Measurements from ENCODE around the gene ARID3C.

The ARID3C gene

DNA sequence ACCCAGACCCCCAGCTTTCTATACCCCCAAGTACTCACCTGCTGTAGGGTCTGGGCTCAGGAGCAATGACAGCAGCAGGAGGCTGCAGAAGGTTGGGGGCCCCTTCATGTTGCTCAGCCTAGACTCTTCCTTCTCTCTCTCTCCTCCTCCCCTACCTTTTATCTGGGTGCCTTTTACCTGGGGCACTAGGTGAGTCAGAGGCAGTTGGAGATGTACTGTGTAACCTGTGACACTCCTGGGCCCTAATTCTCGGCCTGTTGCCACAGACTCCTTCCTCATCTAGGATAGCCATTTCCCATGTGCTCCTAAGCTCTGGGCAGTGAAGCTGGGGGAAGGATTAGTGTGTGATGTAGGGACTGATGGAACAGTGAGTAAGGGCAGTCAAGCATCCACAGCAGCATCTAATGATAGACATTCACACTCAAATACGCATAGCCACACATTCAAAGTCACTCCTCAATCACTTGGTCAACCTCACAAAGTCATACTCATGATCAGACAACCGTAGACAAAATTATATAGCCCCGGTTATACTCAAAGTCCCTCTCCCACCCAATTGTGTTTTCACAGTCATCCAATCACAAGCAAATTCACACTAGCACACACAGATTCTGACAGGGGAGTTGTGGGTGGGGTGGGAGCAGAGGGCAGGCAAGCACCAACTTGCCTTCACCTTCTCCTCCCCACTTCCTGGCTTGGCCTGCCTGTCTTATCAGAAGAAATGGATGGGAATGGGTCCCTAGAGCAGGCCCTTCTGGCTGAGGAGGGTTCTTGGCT, 33.8 kb upstream of the ARID3C start, which contains the start of gene CCL27:
Gene CCL27 (minus strand): TSS at position 132 of the 777 bp plus-strand sequence. CDS start 24 bp downstream, at position 108.
- H3K4me3 ChIP-seq (ENCODE audit: low read depth in 1 of 2, low read length in 1 of 2) = no peak within 1 kb of the TSS
- H3K27ac ChIP-seq = no peak within 1 kb of the TSS
- no peaks in the 10 kb centered on the region for H3K27me3 ChIP-seq
- H3K4me1 ChIP-seq (ENCODE audit: control insufficient read depth in 1 of 2, insufficient read depth in 1 of 2, low read depth in 1 of 2, low read length in 1 of 2) = peaks cover 13 to 14% of the 10 kb centered on the region in 2 experiments
- peaks cover 6% of the 10 kb centered on the region for H3K36me3 ChIP-seq
- TF ChIP-seq, protein P1, sequence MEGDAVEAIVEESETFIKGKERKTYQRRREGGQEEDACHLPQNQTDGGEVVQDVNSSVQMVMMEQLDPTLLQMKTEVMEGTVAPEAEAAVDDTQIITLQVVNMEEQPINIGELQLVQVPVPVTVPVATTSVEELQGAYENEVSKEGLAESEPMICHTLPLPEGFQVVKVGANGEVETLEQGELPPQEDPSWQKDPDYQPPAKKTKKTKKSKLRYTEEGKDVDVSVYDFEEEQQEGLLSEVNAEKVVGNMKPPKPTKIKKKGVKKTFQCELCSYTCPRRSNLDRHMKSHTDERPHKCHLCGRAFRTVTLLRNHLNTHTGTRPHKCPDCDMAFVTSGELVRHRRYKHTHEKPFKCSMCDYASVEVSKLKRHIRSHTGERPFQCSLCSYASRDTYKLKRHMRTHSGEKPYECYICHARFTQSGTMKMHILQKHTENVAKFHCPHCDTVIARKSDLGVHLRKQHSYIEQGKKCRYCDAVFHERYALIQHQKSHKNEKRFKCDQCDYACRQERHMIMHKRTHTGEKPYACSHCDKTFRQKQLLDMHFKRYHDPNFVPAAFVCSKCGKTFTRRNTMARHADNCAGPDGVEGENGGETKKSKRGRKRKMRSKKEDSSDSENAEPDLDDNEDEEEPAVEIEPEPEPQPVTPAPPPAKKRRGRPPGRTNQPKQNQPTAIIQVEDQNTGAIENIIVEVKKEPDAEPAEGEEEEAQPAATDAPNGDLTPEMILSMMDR (IDR thresholded peaks at IDR 0.05) = no peak
- H3K9me3 ChIP-seq = no peaks in the 10 kb centered on the region

DNA sequence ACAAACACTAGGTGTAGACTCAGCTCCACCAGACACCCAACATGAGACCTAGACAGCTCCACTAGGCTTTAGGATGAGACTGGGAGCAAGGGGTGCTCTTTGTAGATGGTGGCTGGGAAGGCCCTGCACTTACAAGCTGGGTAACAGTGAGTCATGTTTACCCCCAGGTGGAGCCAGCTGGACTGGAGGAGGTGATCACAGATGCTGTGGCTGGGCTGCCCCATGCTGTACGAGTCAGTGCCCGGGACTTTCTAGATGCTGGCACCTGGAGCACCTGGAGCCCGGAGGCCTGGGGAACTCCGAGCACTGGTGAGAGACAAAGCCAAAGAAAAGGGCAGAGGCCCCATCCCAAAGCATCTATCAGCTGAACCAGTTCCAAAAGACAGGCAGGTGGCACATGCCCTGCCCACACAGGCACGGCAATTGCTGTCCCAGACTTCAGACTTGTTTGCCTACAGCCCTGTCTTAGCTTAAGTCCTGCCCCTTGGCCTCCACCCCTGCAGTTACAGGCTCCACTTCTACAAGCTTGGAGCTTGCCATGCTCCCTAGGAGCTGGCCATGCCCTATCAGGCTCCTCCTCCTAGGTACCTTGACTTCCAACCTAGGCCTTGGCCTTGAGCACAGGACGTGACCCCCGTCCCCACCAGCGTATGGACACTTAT, 30.9 kb upstream of the ARID3C start:
- Histone ChIP-seq H3K36me3 (peaks cover 6% of the 10 kb centered on the region), H3K4me1 (ENCODE audit: control insufficient read depth in 1 of 2, insufficient read depth in 1 of 2, low read depth in 1 of 2, low read length in 1 of 2) (peaks cover 5% of the 10 kb centered on the region in 2 experiments), H3K27ac (no peak overlapping the region), H3K4me3 (ENCODE audit: low read depth in 1 of 2, low read length in 1 of 2) (no peak overlapping the region), H3K27me3 (no peaks in the 10 kb centered on the region), H3K9me3 (no peaks in the 10 kb centered on the region)
- TF ChIP-seq, protein P1 (IDR thresholded peaks at IDR 0.05) = no peak

DNA sequence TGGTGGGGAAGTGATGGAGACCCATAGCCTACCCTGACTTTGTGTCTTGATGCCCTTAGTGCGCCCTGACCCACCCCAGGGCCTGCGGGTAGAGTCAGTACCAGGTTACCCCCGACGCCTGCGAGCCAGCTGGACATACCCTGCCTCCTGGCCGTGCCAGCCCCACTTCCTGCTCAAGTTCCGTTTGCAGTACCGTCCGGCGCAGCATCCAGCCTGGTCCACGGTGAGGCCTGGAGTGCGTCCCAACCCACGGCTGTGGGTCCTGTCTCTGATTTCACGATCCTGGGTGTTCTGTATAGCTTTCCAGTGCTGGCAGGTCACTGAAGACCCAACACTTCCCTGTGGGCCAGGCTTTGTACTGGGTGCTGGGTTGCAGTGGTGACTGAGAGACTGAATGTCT, 29.6 kb upstream of the ARID3C start:
- Histone ChIP-seq H3K4me3 (ENCODE audit: low read depth in 1 of 2, low read length in 1 of 2) (no peak overlapping the region), H3K36me3 (peaks cover 6% of the 10 kb centered on the region), H3K9me3 (no peaks in the 10 kb centered on the region), H3K27ac (no peak overlapping the region), H3K27me3 (no peaks in the 10 kb centered on the region), H3K4me1 (ENCODE audit: control insufficient read depth in 1 of 2, insufficient read depth in 1 of 2, low read depth in 1 of 2, low read length in 1 of 2) (no peaks in the 10 kb centered on the region)
- TF ChIP-seq, protein P1 (IDR thresholded peaks at IDR 0.05) = no peak

DNA sequence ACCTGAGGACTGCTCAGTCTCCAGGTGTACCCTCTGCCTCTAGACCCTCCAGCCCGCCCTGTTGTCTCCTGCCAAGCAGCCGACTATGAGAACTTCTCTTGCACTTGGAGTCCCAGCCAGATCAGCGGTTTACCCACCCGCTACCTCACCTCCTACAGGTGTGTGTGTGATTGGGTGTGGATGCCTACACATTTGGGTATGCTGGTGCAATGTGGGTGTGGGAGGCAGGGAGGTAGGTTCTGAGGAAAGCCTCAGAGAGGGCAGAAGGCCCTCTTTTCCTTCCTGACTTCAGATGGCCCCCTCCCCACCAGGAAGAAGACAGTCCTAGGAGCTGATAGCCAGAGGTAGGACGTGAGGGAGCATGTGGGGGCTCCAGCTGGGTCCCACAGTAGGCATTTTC, 28.1 kb upstream of the ARID3C start:
- H3K4me1 ChIP-seq (ENCODE audit: control insufficient read depth in 1 of 2, insufficient read depth in 1 of 2, low read depth in 1 of 2, low read length in 1 of 2) = peaks cover 3 to 6% of the 10 kb centered on the region in 2 experiments
- peaks cover 10% of the 10 kb centered on the region for H3K27me3 ChIP-seq
- H3K4me3 ChIP-seq (ENCODE audit: low read depth in 1 of 2, low read length in 1 of 2) = no peak overlapping the region
- H3K27ac ChIP-seq = no peak overlapping the region
- H3K9me3 ChIP-seq = no peaks in the 10 kb centered on the region
- peaks cover 6% of the 10 kb centered on the region for H3K36me3 ChIP-seq
- TF ChIP-seq, protein P1 (IDR thresholded peaks at IDR 0.05) = no peak

DNA sequence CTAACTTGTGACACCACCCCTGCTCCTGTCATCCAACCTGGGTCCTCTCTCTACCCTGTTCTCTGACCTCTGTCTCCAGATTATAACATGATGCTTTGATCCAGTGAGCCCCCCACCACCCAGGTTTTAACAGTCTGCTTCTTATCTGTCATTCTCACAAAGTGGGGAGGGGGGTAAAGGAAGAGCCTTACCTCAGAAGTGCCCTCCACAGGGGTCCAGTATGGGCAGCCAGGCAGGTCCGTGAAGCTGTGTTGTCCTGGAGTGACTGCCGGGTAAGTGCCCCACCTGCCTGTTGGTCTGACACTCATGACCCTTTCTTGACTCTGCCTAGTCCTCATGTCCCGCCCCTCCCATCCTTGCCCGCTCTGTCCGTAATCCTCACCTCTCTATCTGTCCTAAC, 26.5 kb upstream of the ARID3C start:
- Histone ChIP-seq H3K9me3 (no peaks in the 10 kb centered on the region), H3K27ac (no peak overlapping the region), H3K4me3 (ENCODE audit: low read depth in 1 of 2, low read length in 1 of 2) (no peak overlapping the region), H3K4me1 (ENCODE audit: control insufficient read depth in 1 of 2, insufficient read depth in 1 of 2, low read depth in 1 of 2, low read length in 1 of 2) (peaks cover 6 to 8% of the 10 kb centered on the region in 2 experiments), H3K27me3 (peaks cover 13% of the 10 kb centered on the region), H3K36me3 (peaks cover 12% of the 10 kb centered on the region)
- TF ChIP-seq, protein P1 (IDR thresholded peaks at IDR 0.05) = no peak
